Mesenchymal stem cell (in vitro differentiated cells and primary cell): ENCODE results near the gene OBI1.

Experiments used
- DNase-seq: peaks from one replicate; pipeline ENCODE4 v3.0.0-alpha.2; 2013
- H2AFZ ChIP-seq: one replicate; pipeline ENCODE4 v1.6.1; 2013; ENCODE audit warnings: low read depth, mild to moderate bottlenecking, control low read depth, inconsistent platforms, low read length, moderate library complexity
- H2AK5ac ChIP-seq: 2 replicates; pipeline ENCODE4 v1.6.1; 2013; ENCODE audit warnings: low read length, moderate library complexity, mild to moderate bottlenecking, inconsistent platforms; ENCODE audit not compliant: severe bottlenecking
- H2BK120ac ChIP-seq: one replicate; pipeline ENCODE4 v1.6.1; 2013; ENCODE audit warnings: low read depth, mild to moderate bottlenecking, inconsistent platforms, low read length, moderate library complexity
- H2BK12ac ChIP-seq, 2 experiments: one replicate each; pipeline ENCODE4 v1.6.1; 2013; ENCODE audit warnings: inconsistent platforms in 2 of 2, low read length in 2 of 2, mild to moderate bottlenecking in 2 of 2, moderate library complexity in 2 of 2, control low read depth in 1 of 2
- H2BK15ac ChIP-seq: one replicate; pipeline ENCODE4 v1.6.1; 2013; ENCODE audit warnings: mild to moderate bottlenecking, low read depth, inconsistent platforms; ENCODE audit not compliant: poor library complexity, severe bottlenecking
- H2BK5ac ChIP-seq: 2 replicates; pipeline ENCODE4 v1.6.1; 2013; ENCODE audit warnings: low read depth, mild to moderate bottlenecking, low read length, control low read depth, inconsistent platforms; ENCODE audit not compliant: poor library complexity, severe bottlenecking
- H3K14ac ChIP-seq, 2 experiments: one replicate each; pipeline ENCODE4 v1.6.1; 2013; ENCODE audit warnings: inconsistent platforms in 2 of 2, low read length in 2 of 2, control low read depth in 1 of 2, mild to moderate bottlenecking in 1 of 2, moderate library complexity in 1 of 2
- H3K18ac ChIP-seq, 2 experiments: one replicate each; pipeline ENCODE4 v1.6.1; 2013; ENCODE audit warnings: inconsistent platforms in 2 of 2, low read length in 2 of 2, control low read depth in 1 of 2, low read depth in 1 of 2, mild to moderate bottlenecking in 1 of 2
- H3K23ac ChIP-seq, 2 experiments: one replicate each; pipeline ENCODE4 v1.6.1; 2013; ENCODE audit warnings: inconsistent platforms in 2 of 2, low read length in 2 of 2, mild to moderate bottlenecking in 2 of 2, moderate library complexity in 2 of 2, control low read depth in 1 of 2
- H3K27ac ChIP-seq: 2 replicates; pipeline ENCODE4 v1.5.1; 2013; ENCODE audit warnings: mild to moderate bottlenecking, moderate library complexity, low read length, control low read depth, inconsistent platforms; ENCODE audit not compliant: poor library complexity, severe bottlenecking
- H3K27me3 ChIP-seq, 2 experiments: 2 replicates each; pipeline versions ENCODE4 v1.6.1 to v1.7.0; 2013; ENCODE audit warnings: low read length in 2 of 2, mild to moderate bottlenecking in 2 of 2, moderate library complexity in 2 of 2, control low read depth in 1 of 2, inconsistent platforms in 1 of 2; ENCODE audit not compliant: control insufficient read depth in 1 of 2, insufficient read depth in 1 of 2
- H3K36me3 ChIP-seq, 2 experiments: 2 replicates each; pipeline versions ENCODE4 v1.6.1 to v1.7.0; 2013; ENCODE audit warnings: low read length in 2 of 2, control low read depth in 1 of 2, inconsistent platforms in 1 of 2, low read depth in 1 of 2, mild to moderate bottlenecking in 1 of 2; ENCODE audit not compliant: insufficient read depth in 2 of 2, control insufficient read depth in 1 of 2
- H3K4ac ChIP-seq, 2 experiments: one replicate each; pipeline ENCODE4 v1.6.1; 2013; ENCODE audit warnings: inconsistent platforms in 2 of 2, low read length in 2 of 2, mild to moderate bottlenecking in 2 of 2, moderate library complexity in 2 of 2, control low read depth in 1 of 2, low read depth in 1 of 2
- H3K4me1 ChIP-seq: 2 replicates; pipeline ENCODE4 v1.6.1; 2013; ENCODE audit warnings: low read depth, low read length, control low read depth; ENCODE audit not compliant: control insufficient read depth, insufficient read depth
- H3K4me2 ChIP-seq: 2 replicates; pipeline ENCODE4 v1.6.1; 2013; ENCODE audit warnings: low read length, mild to moderate bottlenecking, inconsistent platforms; ENCODE audit not compliant: poor library complexity, severe bottlenecking
- H3K4me3 ChIP-seq, 2 experiments: 2 replicates each; pipeline versions ENCODE4 v1.5.1 to v1.7.0; 2013; ENCODE audit warnings: low read length in 2 of 2, mild to moderate bottlenecking in 2 of 2, control low read depth in 1 of 2, low read depth in 1 of 2; ENCODE audit not compliant: insufficient read depth in 1 of 2
- H3K79me1 ChIP-seq: replicated peaks from 2 replicates; pipeline ENCODE4 v1.6.1; 2013; ENCODE audit warnings: mild to moderate bottlenecking, control low read depth, low read length, inconsistent platforms; ENCODE audit not compliant: poor library complexity, severe bottlenecking
- H3K9ac ChIP-seq: 2 replicates; pipeline ENCODE4 v1.7.0; 2013; ENCODE audit warnings: mild to moderate bottlenecking, low read length, moderate library complexity
- H3K9me3 ChIP-seq: 2 replicates; pipeline ENCODE4 v1.7.0; 2013; ENCODE audit warnings: mild to moderate bottlenecking, low read length; ENCODE audit not compliant: control insufficient read depth
- H4K8ac ChIP-seq: one replicate; pipeline ENCODE4 v1.6.1; 2013; ENCODE audit warnings: inconsistent platforms, mild to moderate bottlenecking, low read length, moderate library complexity
- H4K91ac ChIP-seq: one replicate; pipeline ENCODE4 v1.6.1; 2013; ENCODE audit warnings: mild to moderate bottlenecking, low read length, inconsistent platforms
- WGBS: methylation state at CpG from one replicate; pipeline ENCODE4 v1.1.7; 2013; ENCODE audit warnings: mixed read lengths; 5-methylcytosine and 5-hydroxymethylcytosine counted together

Gene OBI1

DNA sequence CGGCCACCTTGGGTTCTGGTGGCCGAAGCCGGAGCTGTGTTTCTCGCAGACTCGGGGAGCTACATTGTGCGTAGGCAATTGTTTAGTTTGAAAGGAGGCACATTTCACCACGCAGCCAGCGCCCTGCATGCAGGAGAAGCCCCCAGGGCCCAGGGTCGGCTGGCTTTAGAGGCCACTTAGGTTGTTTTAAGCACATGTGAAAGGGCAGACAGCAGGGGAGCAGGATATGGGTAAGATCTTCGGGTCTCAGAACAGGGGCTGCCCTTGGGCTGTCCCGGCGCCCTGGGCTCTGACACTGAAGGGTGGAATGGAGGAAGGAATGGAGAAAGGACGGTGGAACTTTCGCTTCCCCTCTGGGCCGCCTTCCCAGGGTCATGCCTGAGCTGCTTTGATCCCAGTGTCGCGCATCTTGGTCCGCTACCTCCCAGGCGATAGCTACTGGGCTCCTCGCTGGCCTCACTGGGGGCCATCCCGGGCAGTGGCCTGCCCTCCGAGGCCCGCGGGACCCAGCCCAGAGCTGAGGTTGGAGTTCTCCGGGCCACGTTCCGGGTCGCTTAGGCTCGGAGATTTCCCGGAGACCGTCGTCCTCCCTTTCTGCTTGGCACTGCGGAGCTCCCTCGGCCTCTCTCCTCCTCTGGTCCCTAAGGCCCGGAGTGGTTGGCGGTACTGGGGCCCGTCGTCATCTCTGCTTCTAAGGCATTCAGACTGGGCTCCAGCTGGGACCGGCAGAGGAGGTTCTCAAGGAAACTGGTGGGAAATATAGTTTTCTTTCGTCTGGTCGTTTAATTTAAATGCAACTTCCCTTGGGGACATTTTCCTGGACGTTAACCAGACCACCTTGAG is 51.3 kb downstream of the OBI1 start:
- Histone ChIP-seq H4K91ac (no peak overlapping the region), H2BK120ac (no peak overlapping the region), H3K79me1 (no peaks in the 10 kb centered on the region), H3K14ac (no peak overlapping the region), H3K9me3 (no peaks in the 10 kb centered on the region), H3K4me1 (peaks cover 34% of the 10 kb centered on the region), H3K4me2 (no peak overlapping the region), H2AK5ac (no peak overlapping the region), H3K9ac (no peak overlapping the region), H3K36me3 (no peaks in the 10 kb centered on the region), H2BK12ac (no peak overlapping the region), H2AFZ (no peak overlapping the region), H3K4ac (no peak overlapping the region), H2BK5ac (no peak overlapping the region), H4K8ac (no peak overlapping the region), H3K27ac (no peak overlapping the region), H2BK15ac (no peak overlapping the region), H3K27me3 (peaks cover 77 to 95% of the 10 kb centered on the region in 2 experiments), H3K18ac (no peak overlapping the region), H3K4me3 (peak overlapping the region in 1 of 2 experiments; percentile 24), H3K23ac (peak overlapping the region in 1 of 2 experiments; percentile 46)
- WGBS = 6% methylated on average over 41 of the region's 42 CpGs
- DNase-seq = no peak

DNA sequence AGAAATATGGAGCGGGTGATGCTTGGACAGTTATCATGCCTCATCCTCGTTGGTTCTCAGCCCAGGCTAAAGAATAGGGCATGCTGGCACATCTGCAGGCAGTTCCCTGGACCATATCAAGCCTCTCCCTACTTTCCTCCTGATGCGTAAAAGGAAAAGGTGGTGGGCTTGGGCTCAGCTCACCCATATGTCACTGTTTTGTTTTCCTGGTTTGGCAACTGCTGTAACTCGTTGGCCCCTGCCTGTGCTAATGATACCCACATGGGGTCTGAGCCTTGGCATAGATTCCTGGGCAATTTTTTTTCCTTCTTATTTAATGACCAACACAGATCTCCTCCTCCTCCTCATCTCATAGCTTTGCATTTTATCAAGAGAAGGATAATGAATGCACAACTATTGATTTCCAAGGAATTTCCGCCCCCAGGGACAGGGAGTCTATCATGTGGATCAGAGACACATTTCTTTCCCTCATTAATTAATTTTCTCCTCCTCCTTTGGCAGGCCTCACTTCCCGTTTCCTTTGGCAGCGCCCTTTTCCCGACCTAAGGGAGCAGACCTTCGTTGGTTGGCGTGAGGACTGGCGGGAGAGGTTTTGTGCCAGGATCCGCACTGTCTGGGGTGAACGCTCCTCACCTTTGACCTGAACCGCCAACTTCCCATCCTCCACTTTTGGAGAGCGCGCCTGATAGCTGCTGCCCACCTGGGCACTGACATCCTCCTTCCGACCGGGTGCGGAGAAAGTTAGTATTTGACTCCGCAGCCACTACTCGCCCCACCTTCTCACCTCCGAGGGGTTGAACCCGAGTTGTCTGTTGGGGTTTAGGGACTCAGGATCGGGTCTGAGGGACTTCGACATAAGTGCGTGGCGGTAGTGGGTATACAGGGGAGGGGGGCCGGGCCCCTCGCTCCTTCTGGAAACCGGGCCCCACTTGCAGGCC is 52.2 kb downstream of the OBI1 start:
- Histone ChIP-seq H3K18ac (no peak overlapping the region), H2AFZ (no peak overlapping the region), H2BK15ac (no peak overlapping the region), H3K27ac (no peak overlapping the region), H3K14ac (no peak overlapping the region), H2BK5ac (no peak overlapping the region), H3K79me1 (no peaks in the 10 kb centered on the region), H3K23ac (peak overlapping the region in 1 of 2 experiments; percentile 53), H3K9me3 (no peaks in the 10 kb centered on the region), H2BK120ac (no peak overlapping the region), H3K4me2 (no peak overlapping the region), H3K36me3 (no peaks in the 10 kb centered on the region), H3K4ac (no peak overlapping the region), H4K91ac (no peak overlapping the region), H3K27me3 (peaks cover 83 to 96% of the 10 kb centered on the region in 2 experiments), H3K4me1 (peaks cover 39% of the 10 kb centered on the region), H3K4me3 (no peak overlapping the region), H2AK5ac (no peak overlapping the region), H4K8ac (no peak overlapping the region), H2BK12ac (no peak overlapping the region), H3K9ac (no peak overlapping the region)
- no peak for DNase-seq
- WGBS = 3% methylated on average over 25 of the region's 30 CpGs

DNA sequence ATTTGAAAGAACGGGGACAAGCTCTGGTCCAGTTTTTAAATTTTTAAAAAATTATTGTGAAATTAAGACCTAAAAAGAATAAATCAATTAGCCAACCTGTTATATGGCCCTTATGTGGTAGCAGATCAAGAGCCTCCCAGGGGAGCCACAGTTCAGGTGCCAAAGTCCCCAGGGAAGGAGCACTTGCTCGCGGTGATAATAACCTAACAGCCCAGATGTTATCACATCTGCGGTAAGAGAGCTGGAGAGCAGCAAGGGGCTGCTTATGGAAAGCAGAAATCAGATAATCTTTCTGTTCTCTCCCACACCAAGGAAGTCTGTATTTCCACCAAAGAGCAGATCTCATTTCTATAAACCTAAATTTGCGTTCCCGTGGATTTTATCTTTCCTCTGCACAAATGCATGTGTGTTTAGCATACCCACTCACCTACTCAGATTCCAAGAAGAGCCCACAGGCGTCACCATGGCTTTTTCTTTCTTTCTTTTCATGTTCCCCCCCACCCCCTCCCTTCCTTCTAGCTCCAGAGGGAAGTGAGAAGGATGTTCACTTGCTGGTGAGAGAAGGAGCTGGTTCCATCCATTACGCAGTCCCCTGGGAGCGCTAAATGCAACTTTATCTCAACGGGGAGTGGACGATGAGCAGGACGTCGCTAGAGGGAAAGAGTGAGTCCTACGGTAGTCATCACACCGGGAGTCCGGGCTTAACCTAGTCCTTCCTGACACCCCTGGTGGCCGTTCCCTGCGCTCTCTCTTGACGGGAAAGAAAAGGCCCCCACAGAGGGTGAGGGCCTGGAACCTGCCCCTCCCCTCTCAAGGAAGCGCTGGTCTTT is 54.0 kb downstream of the OBI1 start:
- Histone ChIP-seq H3K4me2 (no peak overlapping the region), H3K4me1 (peaks cover 44% of the 10 kb centered on the region), H2BK12ac (no peak overlapping the region), H2BK15ac (no peak overlapping the region), H3K9ac (no peak overlapping the region), H3K4ac (no peak overlapping the region), H3K79me1 (no peaks in the 10 kb centered on the region), H2AFZ (no peak overlapping the region), H3K27ac (no peak overlapping the region), H2AK5ac (no peak overlapping the region), H3K18ac (no peak overlapping the region), H3K23ac (no peak overlapping the region), H2BK120ac (no peak overlapping the region), H3K27me3 (peaks cover 96 to 97% of the 10 kb centered on the region in 2 experiments), H3K36me3 (no peaks in the 10 kb centered on the region), H3K4me3 (no peak overlapping the region), H4K91ac (no peak overlapping the region), H4K8ac (no peak overlapping the region), H3K14ac (no peak overlapping the region), H2BK5ac (no peak overlapping the region), H3K9me3 (no peaks in the 10 kb centered on the region)
- 3% methylated on average over 19 of the region's 20 CpGs for WGBS
- no peak for DNase-seq
